Endothelial cell of umbilical vein (primary cell): ENCODE results near the gene FOXL2NB. TPM values are rescaled to one million over a fixed set of nuclear protein-coding genes. Genes with fewer than 3 reads are reported as not detected.
"Not testable (repeated sequence)": the region's sequence is repeated elsewhere in the genome, so short reads cannot be mapped to it uniquely, and the experiment has no call there.

Experiments
- BruUV-seq: library from RNA; stranded (reverse); fragments of 400-500 nt; replicated peaks from 2 replicates; lab custom pipeline; 2021; lab: Mats Ljungman, UMichigan
- CTCF ChIA-PET: fragments of 300-600, 350-600 bp; sonication (Branson Sonifier 250); formaldehyde crosslinking; loops from one replicate; lab custom pipeline; 2021; ENCODE audit warnings: antibody characterized with exemption, inconsistent platforms; lab: Charles Lee
- POLR2A ChIA-PET: fragments of 300-600, 350-600 bp; sonication (Branson Sonifier 250); formaldehyde crosslinking; loops from one replicate; lab custom pipeline; 2021; ENCODE audit warnings: antibody characterized with exemption, inconsistent platforms; lab: Charles Lee
- DNase-seq: peaks from one replicate; pipeline ENCODE4 v3.0.0-alpha.2; 2011; ENCODE audit warnings: low read depth, low spot score
- FAIRE-seq: peaks from 2 replicates; lab custom pipeline; 2011; peaks lifted over from hg19 to GRCh38; lab: Jason Lieb, UNC
- H2AFZ ChIP-seq: 2 replicates; pipeline ENCODE4 v1.6.0; 2012; ENCODE audit warnings: low read depth, low read length, control low read depth, inconsistent platforms
- H3K27ac ChIP-seq: 2 replicates; pipeline ENCODE4 v1.5.1; 2011; ENCODE audit warnings: low read depth, mild to moderate bottlenecking, control low read depth, low read length, moderate library complexity; ENCODE audit not compliant: insufficient read depth
- H3K27me3 ChIP-seq, 2 experiments: 2 replicates each; pipeline versions ENCODE4 v1.6.0 to v1.6.1; 2011; ENCODE audit warnings: low read length in 2 of 2, mixed read lengths in 1 of 2; ENCODE audit not compliant: control insufficient read depth in 2 of 2, insufficient read depth in 2 of 2
- H3K36me3 ChIP-seq, 2 experiments: 2 replicates in 1 of 2; 3 replicates in 1 of 2; pipeline ENCODE4 v1.5.1; 2011; ENCODE audit warnings: low read length in 2 of 2, mild to moderate bottlenecking in 1 of 2, moderate library complexity in 1 of 2; ENCODE audit not compliant: control insufficient read depth in 2 of 2, insufficient read depth in 2 of 2; ENCODE audit errors: extremely low read depth in 1 of 2
- H3K4me1 ChIP-seq: 3 replicates; pipeline ENCODE4 v1.5.1; 2011; ENCODE audit warnings: mild to moderate bottlenecking, low read length; ENCODE audit not compliant: control insufficient read depth, insufficient read depth; ENCODE audit errors: extremely low read depth
- H3K4me2 ChIP-seq: 2 replicates; pipeline ENCODE4 v1.6.1; 2011; ENCODE audit warnings: low read length, control low read depth, mixed read lengths; ENCODE audit not compliant: insufficient read depth
- H3K4me3 ChIP-seq, 3 experiments: fragments of 200-600 bp in 1 of 3; sonication (generic), shearing (Covaris generic) in 1 of 3; replicated peaks in 1 of 3; 2 replicates each; pipeline ENCODE4 v1.5.1; 2011 to 2016; ENCODE audit warnings: control low read depth in 3 of 3, low read length in 3 of 3, mild to moderate bottlenecking in 2 of 3, inconsistent platforms in 1 of 3, low read depth in 1 of 3, moderate library complexity in 1 of 3; ENCODE audit not compliant: insufficient read depth in 1 of 3
- H3K79me2 ChIP-seq: 2 replicates; pipeline ENCODE4 v1.6.0; 2012; ENCODE audit warnings: low read length, inconsistent platforms; ENCODE audit not compliant: control insufficient read depth, insufficient read depth
- H3K9ac ChIP-seq: replicated peaks from 2 replicates; pipeline ENCODE3; 2011; ENCODE audit warnings: low read length, control low read depth; ENCODE audit not compliant: insufficient read depth; ENCODE audit errors: extremely low read depth
- H3K9me1 ChIP-seq: replicated peaks from 3 replicates; pipeline ENCODE4 v1.6.0; 2011; ENCODE audit warnings: mild to moderate bottlenecking, low read length; ENCODE audit not compliant: control insufficient read depth, insufficient read depth; ENCODE audit errors: extremely low read depth
- H3K9me3 ChIP-seq: replicated peaks from 2 replicates; pipeline ENCODE4 v1.5.1; 2012; ENCODE audit warnings: low read length, inconsistent platforms; ENCODE audit not compliant: control insufficient read depth, insufficient read depth
- H4K20me1 ChIP-seq: replicated peaks from 2 replicates; pipeline ENCODE3; 2011; ENCODE audit warnings: mild to moderate bottlenecking, low read length; ENCODE audit not compliant: control insufficient read depth, insufficient read depth; ENCODE audit errors: extremely low read depth
- CTCF ChIP-seq, 2 donors: IDR thresholded peaks; 1 replicate in 1 of 2; 2 replicates in 1 of 2; pipeline ENCODE4 v1.5.1; 2011; ENCODE audit warnings: low read length in 2 of 2, mild to moderate bottlenecking in 2 of 2, moderate library complexity in 2 of 2, control low read depth in 1 of 2, inconsistent platforms in 1 of 2, low read depth in 1 of 2; ENCODE audit not compliant: insufficient read depth in 1 of 2; ENCODE audit errors: extremely low read depth in 1 of 2
- FOS ChIP-seq: IDR thresholded peaks from 2 replicates; pipeline ENCODE4 v1.6.1; 2011; ENCODE audit warnings: mild to moderate bottlenecking, low read length, moderate library complexity, borderline replicate concordance; ENCODE audit not compliant: insufficient read depth
- MAX ChIP-seq: IDR thresholded peaks from 2 replicates; pipeline ENCODE4 v1.6.1; 2011; ENCODE audit not compliant: insufficient read depth, insufficient read length
- POLR2AphosphoS5 ChIP-seq: IDR thresholded peaks from 2 replicates; pipeline ENCODE4 v1.6.1; 2012; ENCODE audit warnings: low read depth, mild to moderate bottlenecking, control low read depth, low read length, moderate library complexity; ENCODE audit not compliant: insufficient read depth
- dilution Hi-C: fragments of 300-500 bp; cut with MboI; formaldehyde crosslinking; loops from one replicate; pipeline ENCODE4 v1.15.0; 2019; ENCODE audit warnings: low sequenced_read_pairs; ENCODE audit not compliant: extremely low pct_ligation_motif_present
- intact Hi-C: fragments of 100-400 bp; cut with micrococcal nuclease; formaldehyde crosslinking; loops from one replicate; pipeline ENCODE4 v1.10.0; 2022
- polyA plus RNA-seq, 4 experiments: library from polyadenylated mRNA; depleted of rRNA in 3 of 4; stranded (reverse) in 3 of 4; unstranded in 1 of 4; fragments of >200 nt; gene quantifications; 2 replicates each; pipeline versions ENCODE4 v1.2.1 to v1.2.3, GENCODE V29; 2011 to 2012; ENCODE audit warnings: missing spikeins in 1 of 4
- total RNA-seq: library from RNA; stranded (reverse); gene quantifications from 2 replicates; pipeline ENCODE4 v1.2.3, GENCODE V29; 2021

The FOXL2NB gene
- total and polyA plus RNA-seq, 2 donors (not counting 3 experiments of a cell fraction or from before 2014, with no cell fraction given) = 0.01 TPM; not detected in 1

GRCh38 chr3:138921316-138922292 lies 25.4 kb upstream of the FOXL2NB start:
- FAIRE-seq (peak; percentile 58), DNase-seq (no peak)
- intact Hi-C loops (loop anchor here (10.0 kb wide), 1 partner anchor 737 kb away; the partner anchor contains the start of gene ARMC8), dilution Hi-C loops (no loop called here)
- ChIA-PET POLR2A (interaction anchor here (0.6 kb wide), 1 partner anchor 327 kb away, joined by 3 read pairs; no protein-coding TSS in a partner anchor), CTCF (interaction anchor here (0.8 to 13.0 kb wide), 8 partner anchors 9 to 503 kb away, joined by 3 to 862 read pairs (median 76); partner anchors contain the start of gene CEP70)
- H3K9ac ChIP-seq = no peak overlapping the region
- no peak overlapping the region for H3K27ac ChIP-seq
- BruUV-seq = no TSS peak
- H4K20me1 ChIP-seq = no peaks in the 10 kb centered on the region
- TF ChIP-seq MAX (no peak), FOS (peak; percentile 54), POLR2AphosphoS5 (no peak), CTCF (IDR thresholded peaks at IDR 0.05; ENCODE audit: extremely low read depth in 1 of 2, insufficient read depth in 1 of 2, low read depth in 1 of 2, low read length in 2 of 2) (no peak)
- no peaks in the 10 kb centered on the region for H3K9me3 ChIP-seq
- no peaks in the 10 kb centered on the region for H3K9me1 ChIP-seq
- no peak overlapping the region for H2AFZ ChIP-seq
- H3K79me2 ChIP-seq = no peaks in the 10 kb centered on the region
- peaks cover 10% of the 10 kb centered on the region for H3K4me1 ChIP-seq
- no peaks in the 10 kb centered on the region for H3K36me3 ChIP-seq
- no peak overlapping the region for H3K4me2 ChIP-seq
- peaks cover 2% of the 10 kb centered on the region in 2 experiments for H3K27me3 ChIP-seq
- no peak overlapping the region for H3K4me3 ChIP-seq

- H3K27ac ChIP-seq, H3K79me2 ChIP-seq, H3K9me1 ChIP-seq, H2AFZ ChIP-seq, FAIRE-seq, H3K4me2 ChIP-seq, H3K27me3 ChIP-seq, H3K9me3 ChIP-seq, BruUV-seq, H3K9ac ChIP-seq, H4K20me1 ChIP-seq, H3K4me1 ChIP-seq, H3K36me3 ChIP-seq, POLR2A ChIA-PET, dilution Hi-C loops, DNase-seq, H3K4me3 ChIP-seq: not testable (repeated sequence)
- intact Hi-C loops = loop anchor here (10.0 kb wide), 1 partner anchor 738 kb away; the partner anchor contains the start of gene ARMC8
- CTCF ChIA-PET = interaction anchor here (0.8 to 13.0 kb wide), 19 partner anchors 10 to 510 kb away, joined by 3 to 862 read pairs (median 9); partner anchors contain the start of genes CEP70 and FAIM
Observed at GRCh38 chr3:138922400-138922799, 24.6 kb upstream of the FOXL2NB start.
